OCI-LY3 (cell line): ENCODE measurements around the gene SLC6A11.

Experiments used
- H2AFZ ChIP-seq: fragments of 200-600, 300-600 bp; shearing (Covaris generic); 2 replicates; pipeline ENCODE4 v1.6.0; 2014; ENCODE audit warnings: antibody characterized with exemption, low read depth, low read length
- H3K27ac ChIP-seq: fragments of 200-600, 300-600 bp; sonication (generic); 2 replicates; pipeline ENCODE4 v1.5.1; 2014; ENCODE audit warnings: mild to moderate bottlenecking, low read length, moderate library complexity, mixed read lengths
- H3K27me3 ChIP-seq: fragments of 200-600, 300-600 bp; sonication (generic); 2 replicates; pipeline ENCODE4 v1.6.1; 2014; ENCODE audit warnings: low read depth, low read length, mixed read lengths
- H3K36me3 ChIP-seq: fragments of 200-600, 300-600 bp; sonication (generic); replicated peaks from 2 replicates; pipeline ENCODE3; 2014; ENCODE audit warnings: low read depth, low read length, mixed read lengths
- H3K4me1 ChIP-seq: fragments of 300-600, 200-600 bp; sonication (generic); 2 replicates; pipeline ENCODE4 v1.6.1; 2014; ENCODE audit warnings: low read length, mixed read lengths
- H3K4me2 ChIP-seq: fragments of 200-600, 300-600 bp; sonication (generic); 2 replicates; pipeline ENCODE4 v1.6.1; 2014; ENCODE audit warnings: low read length, mixed read lengths
- H3K4me3 ChIP-seq: fragments of 300-600, 200-600 bp; sonication (generic); 2 replicates; pipeline ENCODE4 v1.5.1; 2014; ENCODE audit warnings: antibody characterized with exemption, mild to moderate bottlenecking, low read length, moderate library complexity
- H3K79me2 ChIP-seq: fragments of 300-600, 200-600 bp; shearing (Covaris generic); 2 replicates; pipeline ENCODE4 v1.6.1; 2014; ENCODE audit warnings: mild to moderate bottlenecking, low read length, mixed read lengths
- H3K9ac ChIP-seq: fragments of 300-600, 200-600 bp; shearing (Covaris generic); 2 replicates; pipeline ENCODE4 v1.6.0; 2014; ENCODE audit warnings: mild to moderate bottlenecking, low read length, moderate library complexity
- H3K9me3 ChIP-seq: fragments of 200-600, 300-600 bp; shearing (Covaris generic); 2 replicates; pipeline ENCODE4 v1.6.1; 2014; ENCODE audit warnings: low read length, mixed read lengths; ENCODE audit not compliant: insufficient read depth
- H4K20me1 ChIP-seq: fragments of 200-600, 300-600 bp; sonication (generic); 2 replicates; pipeline ENCODE4 v1.6.1; 2016; ENCODE audit warnings: low read length, mixed read lengths; ENCODE audit not compliant: insufficient read depth
- EZH2phosphoT487 ChIP-seq: fragments of 200-600 bp; shearing (Covaris generic); IDR thresholded peaks from 2 replicates; pipeline ENCODE4 v1.6.1; 2018; ENCODE audit warnings: antibody characterized with exemption, mixed run types, low read depth
- TF ChIP-seq, protein P1 (sequence below): fragments of 200-600, 300-600 bp; sonication (generic); IDR thresholded peaks from 2 replicates; pipeline ENCODE4 v1.5.1; 2014; ENCODE audit warnings: antibody characterized with exemption, low read length, low read depth

The SLC6A11 gene

DNA sequence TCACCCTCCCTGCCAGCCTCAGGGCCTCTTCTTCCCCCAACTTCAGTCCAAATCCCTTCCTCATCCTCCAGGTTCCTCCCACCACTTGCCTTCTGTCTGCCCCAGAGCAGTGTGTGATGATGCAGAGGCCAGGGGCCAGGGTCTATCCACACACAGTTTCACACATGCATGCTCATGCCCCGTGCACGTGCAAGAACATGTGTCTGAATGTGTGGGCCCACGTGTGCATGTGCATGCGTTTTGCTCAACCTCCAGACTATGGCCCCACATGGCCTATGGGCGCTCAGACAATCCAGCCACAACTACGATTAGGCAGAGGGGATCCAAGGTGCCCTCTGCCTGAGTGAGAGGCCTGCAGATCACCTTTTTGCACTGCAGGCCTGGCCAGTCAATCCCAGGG is 144.2 kb downstream of the SLC6A11 start:
- Histone ChIP-seq H3K79me2 (no peaks in the 10 kb centered on the region), H3K4me1 (no peaks in the 10 kb centered on the region), H3K27me3 (0 out of 2 replicates have a peak, but pooled peaks cover 5% of the 10 kb centered on the region)

DNA sequence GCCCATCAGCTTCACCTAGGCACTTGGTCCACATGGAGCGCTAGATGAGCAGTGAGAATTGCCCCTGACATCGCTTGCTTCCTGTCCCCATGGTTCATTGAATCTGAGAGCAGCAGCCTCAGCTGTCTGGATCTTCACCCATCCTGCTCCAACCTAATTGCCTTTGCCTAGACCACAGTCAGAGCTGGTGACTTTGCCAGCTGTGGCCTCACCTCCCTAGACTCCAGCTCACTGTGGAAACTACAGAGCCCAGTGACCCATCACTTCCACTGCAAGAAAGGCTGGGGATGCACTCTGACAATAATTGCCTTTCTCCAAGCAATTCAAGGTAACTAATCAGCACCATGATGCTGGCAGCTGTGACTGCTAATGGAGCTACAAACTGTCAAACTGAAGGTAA is 145.9 kb downstream of the SLC6A11 start:
- Histone ChIP-seq H3K9ac (no peak overlapping the region), H3K27ac (no peak overlapping the region), H3K4me2 (no peak overlapping the region), H3K36me3 (no peaks in the 10 kb centered on the region), H3K4me3 (no peak overlapping the region), H3K4me1 (no peaks in the 10 kb centered on the region), H3K9me3 (no peaks in the 10 kb centered on the region), H3K79me2 (no peaks in the 10 kb centered on the region), H2AFZ (no peak overlapping the region), H3K27me3 (peaks cover 4% of the 10 kb centered on the region; the same call in 1 of the 2 replicates), H4K20me1 (0 out of 2 replicates have a peak, but pooled peaks cover 7% of the 10 kb centered on the region)
- no peak for TF ChIP-seq EZH2phosphoT487
- TF ChIP-seq, protein P1, sequence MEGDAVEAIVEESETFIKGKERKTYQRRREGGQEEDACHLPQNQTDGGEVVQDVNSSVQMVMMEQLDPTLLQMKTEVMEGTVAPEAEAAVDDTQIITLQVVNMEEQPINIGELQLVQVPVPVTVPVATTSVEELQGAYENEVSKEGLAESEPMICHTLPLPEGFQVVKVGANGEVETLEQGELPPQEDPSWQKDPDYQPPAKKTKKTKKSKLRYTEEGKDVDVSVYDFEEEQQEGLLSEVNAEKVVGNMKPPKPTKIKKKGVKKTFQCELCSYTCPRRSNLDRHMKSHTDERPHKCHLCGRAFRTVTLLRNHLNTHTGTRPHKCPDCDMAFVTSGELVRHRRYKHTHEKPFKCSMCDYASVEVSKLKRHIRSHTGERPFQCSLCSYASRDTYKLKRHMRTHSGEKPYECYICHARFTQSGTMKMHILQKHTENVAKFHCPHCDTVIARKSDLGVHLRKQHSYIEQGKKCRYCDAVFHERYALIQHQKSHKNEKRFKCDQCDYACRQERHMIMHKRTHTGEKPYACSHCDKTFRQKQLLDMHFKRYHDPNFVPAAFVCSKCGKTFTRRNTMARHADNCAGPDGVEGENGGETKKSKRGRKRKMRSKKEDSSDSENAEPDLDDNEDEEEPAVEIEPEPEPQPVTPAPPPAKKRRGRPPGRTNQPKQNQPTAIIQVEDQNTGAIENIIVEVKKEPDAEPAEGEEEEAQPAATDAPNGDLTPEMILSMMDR = no peak

More for the DNA sequence above, 144.2 kb downstream of the SLC6A11 start:
- Histone ChIP-seq H2AFZ (no peak overlapping the region), H4K20me1 (0 out of 2 replicates have a peak, but pooled peaks cover 7% of the 10 kb centered on the region), H3K36me3 (no peaks in the 10 kb centered on the region), H3K27ac (no peak overlapping the region), H3K4me2 (no peak overlapping the region), H3K9me3 (no peaks in the 10 kb centered on the region), H3K4me3 (no peak overlapping the region), H3K9ac (no peak overlapping the region)
- TF ChIP-seq, protein P1 = no peak

DNA sequence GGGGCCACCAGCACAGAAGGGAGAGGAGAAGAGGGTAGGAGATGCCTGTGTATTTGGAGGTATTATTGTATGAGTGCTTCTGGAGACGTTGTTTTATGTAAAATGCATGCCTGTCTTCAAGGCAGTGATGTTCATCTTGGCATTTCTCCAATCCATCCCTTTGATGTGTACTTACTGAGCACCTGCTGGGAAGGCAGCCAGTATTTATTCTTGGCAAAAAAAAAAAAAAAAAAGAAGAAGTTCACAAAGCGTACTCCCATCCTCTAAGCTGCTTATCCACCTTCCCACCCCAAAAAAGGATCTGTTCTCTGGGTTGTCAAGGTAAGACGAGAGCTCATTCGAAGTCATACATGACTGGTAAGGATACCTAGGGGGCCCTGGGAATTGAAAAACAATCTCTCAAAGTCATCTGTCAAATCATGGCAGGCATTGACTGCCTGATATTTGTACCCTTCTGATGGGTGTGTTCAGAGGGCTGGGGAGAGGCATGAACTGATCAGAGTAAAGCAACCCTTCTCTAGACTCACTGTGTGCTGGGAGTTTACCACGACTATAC is 146.5 kb downstream of the SLC6A11 start:
- no peak overlapping the region for H3K27ac ChIP-seq
- no peaks in the 10 kb centered on the region for H3K79me2 ChIP-seq
- no peak overlapping the region for H2AFZ ChIP-seq
- 0 out of 2 replicates have a peak, but pooled peaks cover 7% of the 10 kb centered on the region for H4K20me1 ChIP-seq
- no peaks in the 10 kb centered on the region; the same call in 1 of the 2 replicates for H3K27me3 ChIP-seq
- TF ChIP-seq, protein P1 = no peak
- no peak for TF ChIP-seq EZH2phosphoT487
- no peaks in the 10 kb centered on the region for H3K9me3 ChIP-seq
- no peak overlapping the region for H3K4me2 ChIP-seq
- no peaks in the 10 kb centered on the region for H3K4me1 ChIP-seq
- H3K36me3 ChIP-seq = no peaks in the 10 kb centered on the region
- H3K4me3 ChIP-seq = no peak overlapping the region
- H3K9ac ChIP-seq = no peak overlapping the region

DNA sequence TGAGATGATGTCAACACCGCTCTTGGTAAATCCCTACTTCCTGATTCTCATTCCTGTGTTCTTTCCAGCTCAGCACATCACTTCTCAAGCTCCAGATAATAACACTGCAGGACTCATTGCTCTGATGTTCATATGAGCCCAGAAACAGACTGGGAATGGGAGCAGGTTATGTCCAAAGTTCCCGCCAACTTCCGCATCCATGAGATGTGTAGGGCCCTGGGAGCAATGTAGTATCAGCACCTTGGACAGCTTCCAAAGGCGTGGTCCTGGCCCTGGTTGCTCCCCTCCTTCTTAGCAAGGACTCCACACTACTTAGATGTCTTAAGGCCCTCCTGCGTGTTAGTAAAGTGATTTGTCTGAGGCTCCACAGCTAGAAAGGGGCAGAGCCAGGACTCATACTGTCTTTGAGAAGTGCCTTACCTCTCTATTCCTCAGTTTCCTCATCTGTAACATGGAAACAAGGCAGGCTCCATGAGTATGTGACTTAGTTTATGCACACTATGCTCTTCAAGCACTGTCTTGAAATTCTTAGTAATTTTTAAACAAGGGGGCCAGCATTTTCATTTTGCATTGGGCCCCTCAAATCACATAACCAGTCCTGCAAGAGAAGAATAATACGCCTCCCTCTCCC is 148.6 kb downstream of the SLC6A11 start:
- Histone ChIP-seq H2AFZ (no peak overlapping the region), H3K36me3 (no peaks in the 10 kb centered on the region), H3K9ac (no peak overlapping the region), H4K20me1 (0 out of 2 replicates have a peak, but pooled peaks cover 7% of the 10 kb centered on the region), H3K27ac (no peak overlapping the region), H3K9me3 (no peaks in the 10 kb centered on the region), H3K4me3 (no peak overlapping the region), H3K4me2 (no peak overlapping the region), H3K4me1 (no peaks in the 10 kb centered on the region), H3K27me3 (peaks cover 5% of the 10 kb centered on the region; the same call in 1 of the 2 replicates), H3K79me2 (no peaks in the 10 kb centered on the region)
- TF ChIP-seq, protein P1 = no peak
- TF ChIP-seq EZH2phosphoT487 = no peak
